C4-2B (cell line): ENCODE measurements around the gene CAMK2A.

ENCODE experiments used
- CTCF ChIP-seq: fragments of 450-650 bp; conservative IDR thresholded peaks from 2 replicates; pipeline ENCODE4 v1.5.1; 2017; ENCODE audit warnings: mild to moderate bottlenecking
- ZFX ChIP-seq: fragments of 450-650 bp; IDR thresholded peaks from 2 replicates; pipeline ENCODE4 v1.6.1; 2017

DNA sequence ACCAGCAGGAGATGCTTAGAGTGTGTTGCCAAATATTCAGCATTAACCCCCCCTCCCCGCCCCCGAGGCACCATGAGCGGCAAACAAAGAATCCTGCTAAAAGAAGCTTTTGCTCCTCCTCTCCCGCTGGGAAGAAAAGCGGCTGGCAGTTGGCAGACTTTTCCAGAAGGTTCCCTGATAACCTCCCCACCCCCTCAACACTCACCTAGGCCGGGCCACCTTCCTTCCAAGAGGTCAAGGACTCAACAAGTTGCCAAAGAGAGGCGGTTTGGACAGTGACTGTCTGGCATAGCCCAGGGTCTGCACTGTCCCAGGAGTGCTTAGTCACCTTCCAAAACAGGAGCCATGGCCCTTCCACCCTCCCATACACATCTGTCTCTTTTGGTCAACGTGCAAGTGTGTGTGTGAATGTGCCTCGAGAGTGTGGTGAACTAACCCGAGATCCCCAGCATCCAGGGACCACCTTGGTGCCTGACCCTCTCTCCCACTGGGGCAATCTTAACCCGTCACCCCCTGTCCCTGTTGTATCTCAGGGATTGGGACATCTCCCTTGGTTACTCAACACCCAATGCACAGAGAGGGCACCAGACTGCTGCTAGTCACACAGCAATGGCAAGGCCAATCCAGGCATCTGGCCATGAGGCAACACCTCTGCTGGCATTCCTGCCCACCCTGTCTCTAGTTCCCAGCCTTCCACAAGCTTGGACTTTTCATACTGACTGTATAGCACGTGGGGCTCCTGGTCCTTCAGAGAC, 18.9 kb downstream of the CAMK2A start:
- no peak for TF ChIP-seq CTCF
- TF ChIP-seq ZFX, result no peak
